ENCODE results near the gene VAV1. TPM values are rescaled to one million over a fixed set of nuclear protein-coding genes. Genes with fewer than 3 reads are reported as not detected.

VAV1 gene
- total RNA-seq, 1 experiment from 2014 or later, result not detected

DNA sequence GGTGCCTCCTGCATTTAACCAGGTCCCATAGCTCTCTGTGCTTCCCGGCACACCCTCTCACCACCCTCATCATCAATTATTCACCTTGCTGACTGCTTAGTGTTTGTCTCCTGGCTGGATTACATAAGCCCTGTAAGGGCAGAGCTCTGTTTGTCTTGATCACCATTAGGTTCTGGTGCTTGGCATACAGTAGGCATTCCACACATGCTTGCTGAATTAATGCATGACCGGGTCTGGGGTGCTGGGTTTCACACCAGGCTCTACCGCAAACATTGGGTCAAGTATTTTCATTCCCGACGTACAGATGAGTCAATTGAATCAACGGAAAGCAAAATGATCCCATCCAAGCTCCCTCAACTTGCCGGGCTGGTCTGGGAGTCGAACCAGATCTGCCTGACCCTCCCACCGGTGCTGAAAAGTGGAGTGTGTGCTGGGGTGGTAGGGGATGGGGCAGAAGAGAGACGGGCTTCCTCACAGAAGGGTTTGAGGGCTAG lies 28.5 kb downstream of the VAV1 start:
- Mint-ChIP-seq H3K36me3 (ENCODE audit: insufficient read depth, unreplicated experiment) (peaks cover 8% of the 10 kb centered on the region), H3K9me3 (ENCODE audit: unreplicated experiment) (no peaks in the 10 kb centered on the region), H3K27ac (ENCODE audit: unreplicated experiment) (no peak overlapping the region), H3K27me3 (ENCODE audit: insufficient read depth, unreplicated experiment) (no peaks in the 10 kb centered on the region), H3K4me3 (ENCODE audit: unreplicated experiment) (no peak overlapping the region), H3K4me1 (ENCODE audit: low read depth, unreplicated experiment) (peaks cover 11% of the 10 kb centered on the region)
- Histone ChIP-seq H3K9me3 (no peaks in the 10 kb centered on the region), H3K36me3 (ENCODE audit: control insufficient read depth, insufficient read depth, low read length) (no peaks in the 10 kb centered on the region), H3K27me3 (replicated peaks; ENCODE audit: control insufficient read depth, insufficient read depth, low read length) (no peaks in the 10 kb centered on the region), H3K4me1 (peaks cover 7% of the 10 kb centered on the region; the same call in 1 of the 2 replicates), H3K4me3 (ENCODE audit: low read depth, low read length) (no peak overlapping the region)
- intact Hi-C loops (cut with micrococcal nuclease; ENCODE audit: unreplicated experiment), result no loop called here
- POLR2A ChIA-PET, result no interaction called here
- TF ChIP-seq, protein P1, sequence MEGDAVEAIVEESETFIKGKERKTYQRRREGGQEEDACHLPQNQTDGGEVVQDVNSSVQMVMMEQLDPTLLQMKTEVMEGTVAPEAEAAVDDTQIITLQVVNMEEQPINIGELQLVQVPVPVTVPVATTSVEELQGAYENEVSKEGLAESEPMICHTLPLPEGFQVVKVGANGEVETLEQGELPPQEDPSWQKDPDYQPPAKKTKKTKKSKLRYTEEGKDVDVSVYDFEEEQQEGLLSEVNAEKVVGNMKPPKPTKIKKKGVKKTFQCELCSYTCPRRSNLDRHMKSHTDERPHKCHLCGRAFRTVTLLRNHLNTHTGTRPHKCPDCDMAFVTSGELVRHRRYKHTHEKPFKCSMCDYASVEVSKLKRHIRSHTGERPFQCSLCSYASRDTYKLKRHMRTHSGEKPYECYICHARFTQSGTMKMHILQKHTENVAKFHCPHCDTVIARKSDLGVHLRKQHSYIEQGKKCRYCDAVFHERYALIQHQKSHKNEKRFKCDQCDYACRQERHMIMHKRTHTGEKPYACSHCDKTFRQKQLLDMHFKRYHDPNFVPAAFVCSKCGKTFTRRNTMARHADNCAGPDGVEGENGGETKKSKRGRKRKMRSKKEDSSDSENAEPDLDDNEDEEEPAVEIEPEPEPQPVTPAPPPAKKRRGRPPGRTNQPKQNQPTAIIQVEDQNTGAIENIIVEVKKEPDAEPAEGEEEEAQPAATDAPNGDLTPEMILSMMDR (IDR thresholded peaks at IDR 0.05; ENCODE audit: insufficient read depth in 1 of 2, low read depth in 1 of 2, low read length in 1 of 2, severe bottlenecking in 1 of 2, unreplicated experiment in 1 of 2), result no peak
- CTCF ChIA-PET, result no interaction called here
- DNase-seq, result no peak
- no TSS peak for BruUV-seq (replicated peaks)

DNA sequence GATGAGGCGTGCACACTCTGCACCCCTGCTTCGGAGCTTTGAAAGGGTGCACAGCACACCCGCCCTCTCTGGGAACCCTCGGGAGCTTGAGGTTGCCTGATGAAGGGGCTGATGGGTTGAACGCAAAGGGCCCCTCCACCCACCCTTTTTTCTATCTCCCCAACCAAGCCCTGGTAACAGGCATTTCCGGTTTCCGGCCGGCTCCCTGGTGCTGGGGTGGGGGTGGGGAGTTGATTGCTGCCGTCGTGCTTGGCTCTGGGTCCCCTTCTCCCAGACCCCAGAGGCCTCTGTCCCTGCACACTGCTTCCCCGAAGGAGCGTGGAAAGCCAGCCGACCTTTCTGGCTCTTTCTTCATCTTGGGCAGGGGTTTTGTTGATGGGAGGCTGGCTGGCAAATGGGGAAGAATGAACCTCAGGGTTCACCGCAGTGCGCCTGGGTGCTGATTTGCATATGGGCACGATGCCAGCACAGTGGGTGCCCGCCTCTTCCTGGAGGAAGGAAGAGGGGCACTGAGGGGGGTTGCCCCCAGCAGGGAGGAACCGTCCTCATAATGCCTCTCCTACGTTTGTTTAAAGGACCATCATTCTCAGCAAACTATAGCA lies 29.1 kb downstream of the VAV1 start:
- no peak overlapping the region for H3K4me3 Mint-ChIP-seq (ENCODE audit: unreplicated experiment)
- H3K27me3 Mint-ChIP-seq (ENCODE audit: insufficient read depth, unreplicated experiment), result no peaks in the 10 kb centered on the region
- BruUV-seq (replicated peaks), result no TSS peak
- peaks cover 11% of the 10 kb centered on the region for H3K4me1 Mint-ChIP-seq (ENCODE audit: low read depth, unreplicated experiment)
- H3K36me3 Mint-ChIP-seq (ENCODE audit: insufficient read depth, unreplicated experiment), result peaks cover 8% of the 10 kb centered on the region
- no peak overlapping the region for H3K27ac Mint-ChIP-seq (ENCODE audit: unreplicated experiment)
- Histone ChIP-seq H3K4me3 (ENCODE audit: low read depth, low read length) (no peak overlapping the region), H3K4me1 (peaks cover 7% of the 10 kb centered on the region; the same call in 1 of the 2 replicates), H3K9me3 (no peaks in the 10 kb centered on the region), H3K36me3 (ENCODE audit: control insufficient read depth, insufficient read depth, low read length) (no peaks in the 10 kb centered on the region), H3K27me3 (replicated peaks; ENCODE audit: control insufficient read depth, insufficient read depth, low read length) (no peaks in the 10 kb centered on the region)
- no peak for DNase-seq
- H3K9me3 Mint-ChIP-seq (ENCODE audit: unreplicated experiment), result no peaks in the 10 kb centered on the region
- intact Hi-C loops (cut with micrococcal nuclease; ENCODE audit: unreplicated experiment), result no loop called here
- ChIA-PET POLR2A (no interaction called here), CTCF (no interaction called here)
- TF ChIP-seq, protein P1 (IDR thresholded peaks at IDR 0.05; ENCODE audit: insufficient read depth in 1 of 2, low read depth in 1 of 2, low read length in 1 of 2, severe bottlenecking in 1 of 2, unreplicated experiment in 1 of 2), result no peak

DNA sequence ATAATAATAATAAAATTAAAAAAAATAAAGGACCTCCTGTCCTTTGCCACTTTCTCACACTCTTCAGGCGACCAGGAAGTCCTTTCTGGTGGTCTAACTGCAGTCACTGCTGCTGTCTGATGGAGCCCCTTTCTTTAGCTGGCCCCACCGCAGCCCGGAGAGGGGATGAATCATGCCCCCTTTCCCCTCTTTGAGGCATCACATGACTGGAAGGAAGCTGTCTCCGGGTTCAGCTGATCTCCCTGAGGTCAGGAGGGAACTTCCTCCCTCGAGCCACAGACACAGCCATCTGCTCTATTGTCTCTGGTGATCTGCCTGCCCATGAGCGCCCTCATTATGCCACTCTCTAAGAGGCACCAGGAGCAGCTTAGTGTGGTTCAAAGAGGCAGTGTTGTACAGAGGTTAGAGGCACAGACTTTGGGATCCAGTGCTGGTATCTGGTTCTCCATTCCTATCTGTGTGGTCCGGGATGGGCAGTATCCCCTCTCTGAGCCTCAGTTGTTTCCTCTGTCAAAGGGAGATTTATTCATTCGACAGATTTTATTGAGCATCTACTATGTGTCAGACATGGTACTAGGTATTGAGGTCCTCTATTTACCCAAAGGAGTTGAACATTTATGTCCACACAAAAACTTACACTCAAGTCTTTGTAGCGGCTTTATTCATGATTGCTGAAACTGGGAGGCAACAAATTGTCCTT lies 30.0 kb downstream of the VAV1 start:
- Histone ChIP-seq H3K9me3 (no peaks in the 10 kb centered on the region), H3K4me3 (ENCODE audit: low read depth, low read length) (no peak overlapping the region), H3K27me3 (replicated peaks; ENCODE audit: control insufficient read depth, insufficient read depth, low read length) (no peaks in the 10 kb centered on the region), H3K36me3 (ENCODE audit: control insufficient read depth, insufficient read depth, low read length) (no peaks in the 10 kb centered on the region), H3K4me1 (peaks cover 7% of the 10 kb centered on the region; the same call in 1 of the 2 replicates)
- ChIA-PET POLR2A (no interaction called here), CTCF (no interaction called here)
- peaks cover 11% of the 10 kb centered on the region for H3K4me1 Mint-ChIP-seq (ENCODE audit: low read depth, unreplicated experiment)
- TF ChIP-seq, protein P1 (IDR thresholded peaks at IDR 0.05; ENCODE audit: insufficient read depth in 1 of 2, low read depth in 1 of 2, low read length in 1 of 2, severe bottlenecking in 1 of 2, unreplicated experiment in 1 of 2), result no peak
- H3K27me3 Mint-ChIP-seq (ENCODE audit: insufficient read depth, unreplicated experiment), result no peaks in the 10 kb centered on the region
- no peaks in the 10 kb centered on the region for H3K9me3 Mint-ChIP-seq (ENCODE audit: unreplicated experiment)
- BruUV-seq (replicated peaks), result no TSS peak
- no peak for DNase-seq
- H3K4me3 Mint-ChIP-seq (ENCODE audit: unreplicated experiment), result no peak overlapping the region
- intact Hi-C loops (cut with micrococcal nuclease; ENCODE audit: unreplicated experiment), result no loop called here
- peaks cover 8% of the 10 kb centered on the region for H3K36me3 Mint-ChIP-seq (ENCODE audit: insufficient read depth, unreplicated experiment)
- H3K27ac Mint-ChIP-seq (ENCODE audit: unreplicated experiment), result no peak overlapping the region

All from Caco-2 (cell line).